ENCODE measurements around the gene BBC3.
A peak's percentile ranks its signal among the peaks of the same experiment; 100 is the strongest.

Gene BBC3

GRCh38 chr19:47241919-47242577 lies 11.0 kb upstream of the BBC3 start:
- Histone ChIP-seq H3K4me3 (ENCODE audit: extremely low read depth, insufficient read depth, low read length, poor library complexity, severe bottlenecking) (no peak overlapping the region), H3K36me3 (ENCODE audit: control insufficient read depth, insufficient read depth, low read length) (no peaks in the 10 kb centered on the region), H3K9me3 (ENCODE audit: control insufficient read depth, low read length) (no peaks in the 10 kb centered on the region), H3K4me1 (ENCODE audit: control insufficient read depth, insufficient read depth, low read length, poor library complexity, severe bottlenecking) (peaks cover 17% of the 10 kb centered on the region), H3K27ac (ENCODE audit: low read depth, low read length, severe bottlenecking) (no peak overlapping the region)
- WGBS, 2 experiments (ENCODE audit: insufficient coverage in 2 of 2) = 93 to 95% methylated on average over 7 of the region's 7 CpGs

- Histone ChIP-seq H3K9me3 (ENCODE audit: control insufficient read depth, low read length) (no peaks in the 10 kb centered on the region), H3K27ac (ENCODE audit: low read depth, low read length, severe bottlenecking) (no peak overlapping the region), H3K4me1 (ENCODE audit: control insufficient read depth, insufficient read depth, low read length, poor library complexity, severe bottlenecking) (peaks cover 17% of the 10 kb centered on the region), H3K36me3 (ENCODE audit: control insufficient read depth, insufficient read depth, low read length) (no peaks in the 10 kb centered on the region), H3K4me3 (ENCODE audit: extremely low read depth, insufficient read depth, low read length, poor library complexity, severe bottlenecking) (no peak overlapping the region)
- WGBS, 2 experiments (ENCODE audit: insufficient coverage in 2 of 2) = 29 to 31% methylated on average over 7 of the region's 27 CpGs
These were observed 10.3 kb upstream of the BBC3 start for GRCh38 chr19:47240996-47241918.

GRCh38 chr19:47240556-47240955 lies 9.6 kb upstream of the BBC3 start:
- Histone ChIP-seq H3K9me3 (ENCODE audit: control insufficient read depth, low read length) (no peaks in the 10 kb centered on the region), H3K4me1 (ENCODE audit: control insufficient read depth, insufficient read depth, low read length, poor library complexity, severe bottlenecking) (peaks cover 17% of the 10 kb centered on the region), H3K4me3 (ENCODE audit: extremely low read depth, insufficient read depth, low read length, poor library complexity, severe bottlenecking) (no peak overlapping the region), H3K27ac (ENCODE audit: low read depth, low read length, severe bottlenecking) (no peak overlapping the region), H3K36me3 (ENCODE audit: control insufficient read depth, insufficient read depth, low read length) (no peaks in the 10 kb centered on the region)
- 66 to 76% methylated on average over 4 to 6 of the region's 6 CpGs for WGBS, 2 experiments (ENCODE audit: insufficient coverage in 2 of 2)

- Histone ChIP-seq H3K27ac (ENCODE audit: low read depth, low read length, severe bottlenecking) (no peak overlapping the region), H3K36me3 (ENCODE audit: control insufficient read depth, insufficient read depth, low read length) (no peaks in the 10 kb centered on the region)
These were observed 8.8 kb upstream of the BBC3 start for GRCh38 chr19:47239610-47240296.

GRCh38 chr19:47239152-47239551 lies 8.2 kb upstream of the BBC3 start:
- no peak overlapping the region for H3K27ac ChIP-seq (ENCODE audit: low read depth, low read length, severe bottlenecking)
- WGBS, 2 experiments (ENCODE audit: insufficient coverage in 2 of 2) = 18 to 46% methylated on average over 6 to 16 of the region's 16 CpGs
- no peaks in the 10 kb centered on the region for H3K9me3 ChIP-seq (ENCODE audit: control insufficient read depth, low read length)
- H3K4me3 ChIP-seq (ENCODE audit: extremely low read depth, insufficient read depth, low read length, poor library complexity, severe bottlenecking) = peak overlapping the region; percentile 27
- no peaks in the 10 kb centered on the region for H3K36me3 ChIP-seq (ENCODE audit: control insufficient read depth, insufficient read depth, low read length)
- peaks cover 17% of the 10 kb centered on the region for H3K4me1 ChIP-seq (ENCODE audit: control insufficient read depth, insufficient read depth, low read length, poor library complexity, severe bottlenecking)

More at GRCh38 chr19:47239610-47240296, 8.8 kb upstream of the BBC3 start:
- Histone ChIP-seq H3K4me1 (ENCODE audit: control insufficient read depth, insufficient read depth, low read length, poor library complexity, severe bottlenecking) (peaks cover 17% of the 10 kb centered on the region), H3K4me3 (ENCODE audit: extremely low read depth, insufficient read depth, low read length, poor library complexity, severe bottlenecking) (peak overlapping the region; percentile 27), H3K9me3 (ENCODE audit: control insufficient read depth, low read length) (no peaks in the 10 kb centered on the region)
- 5% methylated on average over 37 to 59 of the region's 62 CpGs for WGBS, 2 experiments (ENCODE audit: insufficient coverage in 2 of 2)

- Histone ChIP-seq H3K4me3 (ENCODE audit: extremely low read depth, insufficient read depth, low read length, poor library complexity, severe bottlenecking) (no peak overlapping the region), H3K4me1 (ENCODE audit: control insufficient read depth, insufficient read depth, low read length, poor library complexity, severe bottlenecking) (peaks cover 18% of the 10 kb centered on the region), H3K27ac (ENCODE audit: low read depth, low read length, severe bottlenecking) (no peak overlapping the region), H3K9me3 (ENCODE audit: control insufficient read depth, low read length) (no peaks in the 10 kb centered on the region), H3K36me3 (ENCODE audit: control insufficient read depth, insufficient read depth, low read length) (no peaks in the 10 kb centered on the region)
- 89 to 93% methylated on average over 9 to 11 of the region's 12 CpGs for WGBS, 2 experiments (ENCODE audit: insufficient coverage in 2 of 2)
These were observed 5.2 kb upstream of the BBC3 start for GRCh38 chr19:47236072-47236675.

GRCh38 chr19:47232422-47233211 lies 1.6 kb upstream of the BBC3 start:
- peak overlapping the region; percentile 99 for H3K4me3 ChIP-seq (ENCODE audit: extremely low read depth, insufficient read depth, low read length, poor library complexity, severe bottlenecking)
- peak overlapping the region; percentile 36 for H3K27ac ChIP-seq (ENCODE audit: low read depth, low read length, severe bottlenecking)

GRCh38 chr19:47231215-47232054 lies 436 bp upstream of the BBC3 start:
- H3K36me3 ChIP-seq (ENCODE audit: control insufficient read depth, insufficient read depth, low read length) = no peaks in the 10 kb centered on the region
- whole genome bisulfite sequencing, 2 experiments (ENCODE audit: insufficient coverage in 2 of 2) = 30 to 63% methylated on average over 7 to 21 of the region's 51 CpGs
- peak overlapping the region; percentile 99 for H3K4me3 ChIP-seq (ENCODE audit: extremely low read depth, insufficient read depth, low read length, poor library complexity, severe bottlenecking)
- no peaks in the 10 kb centered on the region for H3K9me3 ChIP-seq (ENCODE audit: control insufficient read depth, low read length)
- H3K4me1 ChIP-seq (ENCODE audit: control insufficient read depth, insufficient read depth, low read length, poor library complexity, severe bottlenecking) = peaks cover 16% of the 10 kb centered on the region
- H3K27ac ChIP-seq (ENCODE audit: low read depth, low read length, severe bottlenecking) = peak overlapping the region; percentile 74

More at GRCh38 chr19:47232422-47233211, 1.6 kb upstream of the BBC3 start:
- Histone ChIP-seq H3K9me3 (ENCODE audit: control insufficient read depth, low read length) (no peaks in the 10 kb centered on the region), H3K36me3 (ENCODE audit: control insufficient read depth, insufficient read depth, low read length) (no peaks in the 10 kb centered on the region), H3K4me1 (ENCODE audit: control insufficient read depth, insufficient read depth, low read length, poor library complexity, severe bottlenecking) (peaks cover 10% of the 10 kb centered on the region)
- 83 to 85% methylated on average over 13 of the region's 16 CpGs for WGBS, 2 experiments (ENCODE audit: insufficient coverage in 2 of 2)

GRCh38 chr19:47230054-47230920 lies 712 bp downstream of the BBC3 start:
- no peaks in the 10 kb centered on the region for H3K9me3 ChIP-seq (ENCODE audit: control insufficient read depth, low read length)
- WGBS, 2 experiments (ENCODE audit: insufficient coverage in 2 of 2) = 1% methylated on average over 25 to 40 of the region's 84 CpGs
- peak overlapping the region; percentile 45 for H3K27ac ChIP-seq (ENCODE audit: low read depth, low read length, severe bottlenecking)
- H3K4me1 ChIP-seq (ENCODE audit: control insufficient read depth, insufficient read depth, low read length, poor library complexity, severe bottlenecking) = peaks cover 23% of the 10 kb centered on the region
- peaks cover 5% of the 10 kb centered on the region for H3K36me3 ChIP-seq (ENCODE audit: control insufficient read depth, insufficient read depth, low read length)
- H3K4me3 ChIP-seq (ENCODE audit: extremely low read depth, insufficient read depth, low read length, poor library complexity, severe bottlenecking) = peak overlapping the region; percentile 99
